ENCODE results near the gene UBR7.

Gene UBR7

GRCh38 chr14:93186466-93186865 is 20.6 kb upstream of the UBR7 start:
- peaks cover 26% of the 10 kb centered on the region for H3K4me1 ChIP-seq (ENCODE audit: insufficient read depth, low read length, severe bottlenecking)
- peak overlapping the region; percentile 96 for H3K4me3 ChIP-seq (ENCODE audit: low read depth, low read length, poor library complexity, severe bottlenecking)
- no peaks in the 10 kb centered on the region for H3K9me2 ChIP-seq (ENCODE audit: low read depth, low read length)
- H3K9me3 ChIP-seq (ENCODE audit: low read length), result no peaks in the 10 kb centered on the region
- peaks cover 10% of the 10 kb centered on the region for H3K79me2 ChIP-seq (ENCODE audit: insufficient read depth, low read length)
- H3F3A ChIP-seq (ENCODE audit: insufficient read depth, low read length), result no peaks in the 10 kb centered on the region
- H3K9ac ChIP-seq (ENCODE audit: low read length), result peak overlapping the region; percentile 26; the same call in 1 of the 2 replicates
- TF ChIP-seq, protein P1, sequence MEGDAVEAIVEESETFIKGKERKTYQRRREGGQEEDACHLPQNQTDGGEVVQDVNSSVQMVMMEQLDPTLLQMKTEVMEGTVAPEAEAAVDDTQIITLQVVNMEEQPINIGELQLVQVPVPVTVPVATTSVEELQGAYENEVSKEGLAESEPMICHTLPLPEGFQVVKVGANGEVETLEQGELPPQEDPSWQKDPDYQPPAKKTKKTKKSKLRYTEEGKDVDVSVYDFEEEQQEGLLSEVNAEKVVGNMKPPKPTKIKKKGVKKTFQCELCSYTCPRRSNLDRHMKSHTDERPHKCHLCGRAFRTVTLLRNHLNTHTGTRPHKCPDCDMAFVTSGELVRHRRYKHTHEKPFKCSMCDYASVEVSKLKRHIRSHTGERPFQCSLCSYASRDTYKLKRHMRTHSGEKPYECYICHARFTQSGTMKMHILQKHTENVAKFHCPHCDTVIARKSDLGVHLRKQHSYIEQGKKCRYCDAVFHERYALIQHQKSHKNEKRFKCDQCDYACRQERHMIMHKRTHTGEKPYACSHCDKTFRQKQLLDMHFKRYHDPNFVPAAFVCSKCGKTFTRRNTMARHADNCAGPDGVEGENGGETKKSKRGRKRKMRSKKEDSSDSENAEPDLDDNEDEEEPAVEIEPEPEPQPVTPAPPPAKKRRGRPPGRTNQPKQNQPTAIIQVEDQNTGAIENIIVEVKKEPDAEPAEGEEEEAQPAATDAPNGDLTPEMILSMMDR (IDR thresholded peaks at IDR 0.05; ENCODE audit: low read length), result no peak
- TF ChIP-seq EZH2 (IDR thresholded peaks at IDR 0.05; ENCODE audit: borderline replicate concordance, low read length), result no peak
- no peak overlapping the region for H2AFZ ChIP-seq (ENCODE audit: low read length)
- H3K27me3 ChIP-seq (ENCODE audit: insufficient read depth, low read length), result no peaks in the 10 kb centered on the region
- H3K27ac ChIP-seq (ENCODE audit: low read depth, low read length, poor library complexity, severe bottlenecking), result no peak overlapping the region
- peak overlapping the region; percentile 35; the same call in 1 of the 2 replicates for H3K4me2 ChIP-seq (ENCODE audit: low read length)
- H4K20me1 ChIP-seq (ENCODE audit: insufficient read depth, low read length), result no peaks in the 10 kb centered on the region
- H3K36me3 ChIP-seq (ENCODE audit: insufficient read depth, low read length), result peaks cover 39% of the 10 kb centered on the region

GRCh38 chr14:93186956-93187355 is 20.1 kb upstream of the UBR7 start:
- no peaks in the 10 kb centered on the region for H3K9me3 ChIP-seq (ENCODE audit: low read length)
- no peak overlapping the region for H3K27ac ChIP-seq (ENCODE audit: low read depth, low read length, poor library complexity, severe bottlenecking)
- H2AFZ ChIP-seq (ENCODE audit: low read length), result no peak overlapping the region
- no peak overlapping the region for H3K4me3 ChIP-seq (ENCODE audit: low read depth, low read length, poor library complexity, severe bottlenecking)
- H3K79me2 ChIP-seq (ENCODE audit: insufficient read depth, low read length), result peaks cover 10% of the 10 kb centered on the region
- H3K9me2 ChIP-seq (ENCODE audit: low read depth, low read length), result no peaks in the 10 kb centered on the region
- peaks cover 35% of the 10 kb centered on the region for H3K36me3 ChIP-seq (ENCODE audit: insufficient read depth, low read length)
- TF ChIP-seq, protein P1 (IDR thresholded peaks at IDR 0.05; ENCODE audit: low read length), result no peak
- TF ChIP-seq EZH2 (IDR thresholded peaks at IDR 0.05; ENCODE audit: borderline replicate concordance, low read length), result no peak
- no peak overlapping the region for H3K9ac ChIP-seq (ENCODE audit: low read length)
- no peaks in the 10 kb centered on the region for H3F3A ChIP-seq (ENCODE audit: insufficient read depth, low read length)
- no peaks in the 10 kb centered on the region for H4K20me1 ChIP-seq (ENCODE audit: insufficient read depth, low read length)
- no peaks in the 10 kb centered on the region for H3K27me3 ChIP-seq (ENCODE audit: insufficient read depth, low read length)
- no peak overlapping the region for H3K4me2 ChIP-seq (ENCODE audit: low read length)
- H3K4me1 ChIP-seq (ENCODE audit: insufficient read depth, low read length, severe bottlenecking), result peaks cover 26% of the 10 kb centered on the region

- H3K9me3 ChIP-seq (ENCODE audit: low read length), result no peaks in the 10 kb centered on the region
- H3K9ac ChIP-seq (ENCODE audit: low read length), result no peak overlapping the region
- no peak overlapping the region for H3K4me3 ChIP-seq (ENCODE audit: low read depth, low read length, poor library complexity, severe bottlenecking)
- H3K79me2 ChIP-seq (ENCODE audit: insufficient read depth, low read length), result no peaks in the 10 kb centered on the region
- TF ChIP-seq, protein P1 (IDR thresholded peaks at IDR 0.05; ENCODE audit: low read length), result no peak
- no peak for TF ChIP-seq EZH2 (IDR thresholded peaks at IDR 0.05; ENCODE audit: borderline replicate concordance, low read length)
- H3K27ac ChIP-seq (ENCODE audit: low read depth, low read length, poor library complexity, severe bottlenecking), result no peak overlapping the region
- no peaks in the 10 kb centered on the region for H4K20me1 ChIP-seq (ENCODE audit: insufficient read depth, low read length)
- no peaks in the 10 kb centered on the region for H3K4me1 ChIP-seq (ENCODE audit: insufficient read depth, low read length, severe bottlenecking)
- no peaks in the 10 kb centered on the region for H3K27me3 ChIP-seq (ENCODE audit: insufficient read depth, low read length)
- H3K9me2 ChIP-seq (ENCODE audit: low read depth, low read length), result no peaks in the 10 kb centered on the region
- 0 out of 2 replicates have a peak, but pooled peaks cover 2% of the 10 kb centered on the region for H3F3A ChIP-seq (ENCODE audit: insufficient read depth, low read length)
- H3K4me2 ChIP-seq (ENCODE audit: low read length), result no peak overlapping the region
- H2AFZ ChIP-seq (ENCODE audit: low read length), result no peak overlapping the region
- peaks cover 29% of the 10 kb centered on the region for H3K36me3 ChIP-seq (ENCODE audit: insufficient read depth, low read length)
Measured at GRCh38 chr14:93195316-93195999, 11.6 kb upstream of the UBR7 start.

Data from OCI-LY1 (cell line).